HG03378 (cell line): ENCODE measurements around the gene NUBPL.

ENCODE experiments used
- ATAC-seq: cut with Tn5 transposase; IDR thresholded peaks from one replicate; pipeline ENCODE4 v1.9.1; 2021; ENCODE audit warnings: mild to moderate bottlenecking, moderate library complexity; ENCODE audit not compliant: unreplicated experiment

Gene NUBPL, protein sequence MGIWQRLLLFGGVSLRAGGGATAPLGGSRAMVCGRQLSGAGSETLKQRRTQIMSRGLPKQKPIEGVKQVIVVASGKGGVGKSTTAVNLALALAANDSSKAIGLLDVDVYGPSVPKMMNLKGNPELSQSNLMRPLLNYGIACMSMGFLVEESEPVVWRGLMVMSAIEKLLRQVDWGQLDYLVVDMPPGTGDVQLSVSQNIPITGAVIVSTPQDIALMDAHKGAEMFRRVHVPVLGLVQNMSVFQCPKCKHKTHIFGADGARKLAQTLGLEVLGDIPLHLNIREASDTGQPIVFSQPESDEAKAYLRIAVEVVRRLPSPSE

GRCh38 chr14:31561155-31561846, at the start of gene NUBPL:
Gene NUBPL, plus strand, starts transcription at chr14:31561404. Its CDS starts 36 bp downstream, at chr14:31561440.
- ATAC-seq, result peak; percentile 97

DNA sequence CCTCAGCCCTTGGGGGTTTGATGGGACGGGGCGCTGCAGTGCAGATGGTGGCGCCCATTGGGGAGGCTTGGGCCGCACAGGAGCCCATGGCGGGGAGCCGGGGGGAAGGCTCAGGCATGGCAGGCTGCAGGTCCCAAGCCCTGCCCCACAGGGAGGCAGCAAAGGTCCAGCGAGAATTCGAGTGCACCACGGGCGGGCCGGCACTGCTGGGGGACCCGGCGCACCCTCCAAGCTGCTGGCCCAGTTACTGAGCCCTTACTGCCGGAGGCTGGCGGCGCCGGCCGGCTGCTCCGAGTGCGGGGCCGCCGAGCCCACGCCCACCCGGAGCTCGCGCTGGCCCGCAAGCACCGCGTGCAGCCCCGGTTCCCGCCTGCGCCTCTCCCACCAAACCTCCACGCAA, 34.1 kb upstream of the NUBPL start:
- no peak for ATAC-seq

GRCh38 chr14:31527546-31527945, 33.7 kb upstream of the NUBPL start:
- ATAC-seq, result no peak

- no peak for ATAC-seq
Measured at GRCh38 chr14:31529053-31529452, 32.2 kb upstream of the NUBPL start.

GRCh38 chr14:31530136-31530535, 31.1 kb upstream of the NUBPL start:
- ATAC-seq, result no peak

DNA sequence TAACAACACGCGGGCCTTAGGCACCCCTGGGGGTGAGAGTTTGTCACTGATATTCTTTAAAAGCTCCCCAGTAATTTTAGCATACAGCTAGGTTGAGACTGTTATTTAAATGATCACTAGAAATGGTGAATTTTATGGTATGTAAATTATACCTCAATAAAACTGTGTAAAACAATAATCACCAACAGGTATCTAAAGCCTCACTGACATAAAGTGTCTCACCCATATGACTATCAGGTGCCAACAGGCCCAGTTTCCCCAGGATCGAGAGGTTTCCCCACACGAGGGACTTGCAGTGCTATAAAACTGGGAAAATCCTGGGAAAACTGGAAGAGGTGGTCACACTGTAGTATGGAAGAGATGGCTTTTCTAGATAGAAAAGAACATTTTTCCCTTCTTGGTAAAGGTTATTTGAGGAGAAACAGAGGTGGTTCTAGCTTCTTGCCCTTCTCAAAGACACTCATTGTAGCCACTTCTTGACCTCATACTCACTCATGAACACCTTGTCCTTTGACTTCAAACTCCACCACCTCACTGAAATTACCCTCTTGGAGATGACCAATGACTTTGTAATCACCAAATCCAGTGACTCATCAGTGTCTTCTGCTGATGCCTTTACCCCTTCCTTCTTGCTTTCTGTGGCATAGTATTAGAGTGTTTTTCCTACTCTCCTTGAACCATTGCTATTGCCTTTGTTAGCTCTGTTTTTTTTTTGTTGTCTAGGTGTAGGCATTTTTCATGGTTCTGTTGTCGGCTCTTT, 24.8 kb upstream of the NUBPL start:
- no peak for ATAC-seq

- ATAC-seq, result no peak
Measured at GRCh38 chr14:31541702-31542101, 19.5 kb upstream of the NUBPL start.

- ATAC-seq, result peak; percentile 49
Measured at GRCh38 chr14:31543969-31544799, 17.0 kb upstream of the NUBPL start.

DNA sequence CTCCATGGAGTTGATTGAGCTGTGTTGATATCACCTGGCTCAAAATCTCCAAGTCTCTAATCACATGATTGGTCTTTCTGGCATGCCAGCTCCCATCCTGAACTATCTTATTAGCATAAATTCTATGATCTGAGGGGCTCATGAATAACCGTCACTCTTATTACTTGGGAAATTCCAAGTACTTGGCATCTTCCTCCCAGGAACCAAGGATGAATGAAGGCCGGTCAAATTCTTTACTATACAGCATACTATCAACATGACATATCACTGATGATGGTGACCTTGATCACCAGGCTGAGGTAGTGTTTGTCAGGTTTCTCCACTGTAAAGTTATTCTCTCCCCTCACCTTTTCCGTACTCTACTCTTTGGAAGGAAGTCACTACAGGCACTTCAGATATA, 16.4 kb upstream of the NUBPL start:
- ATAC-seq, result no peak

DNA sequence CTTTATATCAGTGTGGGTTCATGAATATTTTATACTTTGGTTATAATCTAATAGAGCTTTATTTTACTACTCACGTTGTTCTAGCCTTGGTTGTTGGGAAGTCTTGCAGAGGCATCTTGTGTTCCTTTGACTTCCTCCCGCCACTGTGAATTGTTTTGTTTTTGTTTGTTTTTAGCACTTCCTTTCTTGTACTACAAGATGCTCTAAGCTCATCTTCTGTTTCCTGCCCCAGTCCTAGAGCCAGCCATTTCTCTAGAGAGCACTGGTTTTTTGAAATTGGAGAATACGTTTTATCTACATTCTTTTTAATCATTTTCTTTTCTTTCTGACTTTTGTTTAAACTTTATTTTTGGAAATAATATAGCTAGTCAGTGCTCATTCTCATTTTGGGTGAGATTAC, 15.9 kb upstream of the NUBPL start:
- no peak for ATAC-seq

DNA sequence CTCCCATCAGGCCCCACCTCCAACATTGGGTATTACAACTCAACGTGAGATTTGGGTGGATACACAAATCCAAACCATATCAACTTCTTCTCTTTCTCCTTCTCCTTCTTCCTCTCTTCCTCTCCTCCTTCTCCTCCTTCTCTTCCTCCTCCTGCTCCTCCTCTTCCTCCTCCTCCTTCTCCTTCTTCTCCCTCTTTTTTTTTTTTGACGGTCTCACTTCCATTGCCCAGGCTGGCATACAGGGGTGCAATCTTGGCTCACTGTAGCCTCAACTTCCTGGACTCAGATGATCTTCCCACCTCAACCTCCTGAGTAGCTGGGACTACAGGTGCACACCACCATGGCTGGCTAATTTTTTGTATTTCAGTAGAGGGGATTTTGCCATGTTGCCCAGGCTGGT, 11.4 kb upstream of the NUBPL start:
- no peak for ATAC-seq

DNA sequence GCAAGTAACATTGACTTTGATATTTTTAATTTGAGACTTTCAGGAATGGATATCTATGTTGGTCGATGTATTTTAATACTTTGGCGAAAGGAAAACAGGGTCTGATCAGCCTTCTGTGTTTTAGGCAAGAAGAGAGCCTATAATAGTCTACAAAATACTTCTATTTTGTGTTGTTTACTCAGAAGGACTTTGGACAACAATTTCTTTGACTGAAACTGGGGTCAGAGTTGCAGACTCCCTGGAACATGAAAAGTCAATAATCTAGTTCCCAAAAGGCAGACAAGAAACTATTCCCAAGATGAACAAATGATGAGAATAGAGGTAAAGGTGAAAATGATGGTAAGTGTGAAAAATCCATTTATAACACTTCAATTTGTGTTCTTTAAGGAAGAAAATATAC, 10.6 kb upstream of the NUBPL start:
- ATAC-seq, result no peak

GRCh38 chr14:31556191-31556590, 5.0 kb upstream of the NUBPL start:
- ATAC-seq, result no peak

GRCh38 chr14:31559939-31560338, 1.3 kb upstream of the NUBPL start:
- ATAC-seq, result no peak

DNA sequence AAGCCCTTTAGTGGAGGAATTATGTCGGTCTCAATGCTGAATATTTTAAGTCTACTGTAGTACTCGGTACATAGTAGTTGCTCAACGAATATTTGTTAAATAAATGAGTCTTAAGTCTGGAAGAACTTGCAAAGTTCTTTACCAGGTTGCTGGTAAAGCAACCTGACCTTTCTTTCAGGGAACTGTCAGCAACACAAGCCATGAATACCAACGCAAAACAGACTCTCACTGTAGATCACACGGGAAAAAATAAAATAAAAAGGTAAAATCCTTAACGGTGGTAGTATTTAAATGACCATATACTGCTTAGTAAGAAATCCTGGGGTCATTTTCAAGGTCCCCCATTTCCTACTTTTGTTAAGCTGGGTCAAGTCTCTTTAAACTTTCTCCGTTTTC, 447 bp upstream of the NUBPL start:
- ATAC-seq, result peak; percentile 8

GRCh38 chr14:31564194-31564593, 3.0 kb downstream of the NUBPL start:
- no peak for ATAC-seq

- no peak for ATAC-seq
Measured at GRCh38 chr14:31566456-31566855, 5.3 kb downstream of the NUBPL start.

DNA sequence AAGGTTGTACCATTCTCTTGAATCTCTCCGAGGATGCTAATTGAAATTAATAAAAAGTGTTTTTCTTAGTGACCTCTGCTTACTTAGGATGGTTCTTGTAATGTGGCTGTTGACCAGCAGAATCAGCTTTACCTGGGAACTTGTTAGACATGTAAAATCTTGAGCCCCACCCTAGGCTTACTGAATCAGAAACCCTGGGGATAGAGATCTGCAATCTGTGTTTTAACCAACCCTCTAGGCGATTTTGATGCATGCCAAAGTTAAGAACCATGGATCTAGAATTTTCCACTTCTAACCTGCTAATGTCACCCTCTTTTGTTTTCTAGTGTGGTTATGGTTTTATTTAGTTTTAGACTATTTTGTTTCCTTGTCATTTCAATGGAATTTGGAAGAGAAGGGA, 6.5 kb downstream of the NUBPL start:
- no peak for ATAC-seq

- no peak for ATAC-seq
Measured at GRCh38 chr14:31568161-31568560, 7.0 kb downstream of the NUBPL start.

DNA sequence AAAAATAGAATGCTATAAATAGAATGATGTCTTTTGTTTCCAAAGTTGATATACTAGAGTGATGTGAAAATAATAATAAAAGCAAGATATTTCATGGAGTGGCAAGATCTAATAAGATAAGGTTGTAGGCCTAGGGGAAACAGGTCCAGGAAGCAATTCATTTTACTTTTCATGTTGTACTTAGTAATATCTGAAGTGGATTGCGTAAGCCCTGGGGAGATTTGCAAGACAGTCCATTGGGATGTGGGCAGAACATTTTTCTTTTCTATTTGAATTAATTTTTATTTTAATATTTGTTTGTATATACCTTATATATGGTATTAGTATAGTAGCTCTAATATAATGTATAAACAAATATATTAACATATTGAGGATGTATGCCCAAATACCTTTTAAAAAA, 7.5 kb downstream of the NUBPL start:
- no peak for ATAC-seq

DNA sequence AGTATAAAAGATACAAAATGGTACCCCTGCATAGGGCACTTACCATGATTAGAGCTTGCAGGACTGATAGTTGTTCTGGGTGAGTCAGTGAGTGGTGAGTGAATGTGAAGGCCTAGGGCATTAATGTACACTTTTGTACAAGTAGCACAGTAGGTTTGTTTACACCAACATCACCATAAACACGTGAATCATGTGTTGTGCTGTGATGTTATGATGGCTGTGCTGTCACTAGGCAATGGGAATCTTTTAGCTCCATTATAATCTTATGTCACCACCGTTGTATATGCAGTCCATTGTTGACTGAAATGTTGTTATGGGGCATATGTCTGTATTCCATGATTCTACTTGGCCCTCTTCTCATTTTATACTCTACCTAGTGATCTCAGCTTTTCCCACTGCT, 11.8 kb downstream of the NUBPL start:
- ATAC-seq, result no peak
